Endothelial cell of umbilical vein (primary cell): Measurements from ENCODE around the gene PIP5K1C. TPM values are rescaled to one million over a fixed set of nuclear protein-coding genes. Genes with fewer than 3 reads are reported as not detected.

Experiments
- BruUV-seq: library from RNA; stranded (reverse); fragments of 400-500 nt; replicated peaks from 2 replicates; lab custom pipeline; 2021; lab: Mats Ljungman, UMichigan
- CTCF ChIA-PET: fragments of 300-600, 350-600 bp; sonication (Branson Sonifier 250); formaldehyde crosslinking; loops from one replicate; lab custom pipeline; 2021; ENCODE audit warnings: antibody characterized with exemption, inconsistent platforms; lab: Charles Lee
- POLR2A ChIA-PET: fragments of 300-600, 350-600 bp; sonication (Branson Sonifier 250); formaldehyde crosslinking; loops from one replicate; lab custom pipeline; 2021; ENCODE audit warnings: antibody characterized with exemption, inconsistent platforms; lab: Charles Lee
- DNase-seq: peaks from one replicate; pipeline ENCODE4 v3.0.0-alpha.2; 2011; ENCODE audit warnings: low read depth, low spot score
- FAIRE-seq: peaks from 2 replicates; lab custom pipeline; 2011; peaks lifted over from hg19 to GRCh38; lab: Jason Lieb, UNC
- H2AFZ ChIP-seq: 2 replicates; pipeline ENCODE4 v1.6.0; 2012; ENCODE audit warnings: low read depth, low read length, control low read depth, inconsistent platforms
- H3K27ac ChIP-seq: 2 replicates; pipeline ENCODE4 v1.5.1; 2011; ENCODE audit warnings: low read depth, mild to moderate bottlenecking, control low read depth, low read length, moderate library complexity; ENCODE audit not compliant: insufficient read depth
- H3K27me3 ChIP-seq, 2 experiments: 2 replicates each; pipeline versions ENCODE4 v1.6.0 to v1.6.1; 2011; ENCODE audit warnings: low read length in 2 of 2, mixed read lengths in 1 of 2; ENCODE audit not compliant: control insufficient read depth in 2 of 2, insufficient read depth in 2 of 2
- H3K36me3 ChIP-seq, 2 experiments: 2 replicates in 1 of 2; 3 replicates in 1 of 2; pipeline ENCODE4 v1.5.1; 2011; ENCODE audit warnings: low read length in 2 of 2, mild to moderate bottlenecking in 1 of 2, moderate library complexity in 1 of 2; ENCODE audit not compliant: control insufficient read depth in 2 of 2, insufficient read depth in 2 of 2; ENCODE audit errors: extremely low read depth in 1 of 2
- H3K4me1 ChIP-seq: 3 replicates; pipeline ENCODE4 v1.5.1; 2011; ENCODE audit warnings: mild to moderate bottlenecking, low read length; ENCODE audit not compliant: control insufficient read depth, insufficient read depth; ENCODE audit errors: extremely low read depth
- H3K4me2 ChIP-seq: 2 replicates; pipeline ENCODE4 v1.6.1; 2011; ENCODE audit warnings: low read length, control low read depth, mixed read lengths; ENCODE audit not compliant: insufficient read depth
- H3K4me3 ChIP-seq, 3 experiments: fragments of 200-600 bp in 1 of 3; sonication (generic), shearing (Covaris generic) in 1 of 3; replicated peaks in 1 of 3; 2 replicates each; pipeline ENCODE4 v1.5.1; 2011 to 2016; ENCODE audit warnings: control low read depth in 3 of 3, low read length in 3 of 3, mild to moderate bottlenecking in 2 of 3, inconsistent platforms in 1 of 3, low read depth in 1 of 3, moderate library complexity in 1 of 3; ENCODE audit not compliant: insufficient read depth in 1 of 3
- H3K79me2 ChIP-seq: 2 replicates; pipeline ENCODE4 v1.6.0; 2012; ENCODE audit warnings: low read length, inconsistent platforms; ENCODE audit not compliant: control insufficient read depth, insufficient read depth
- H3K9ac ChIP-seq: replicated peaks from 2 replicates; pipeline ENCODE3; 2011; ENCODE audit warnings: low read length, control low read depth; ENCODE audit not compliant: insufficient read depth; ENCODE audit errors: extremely low read depth
- H3K9me1 ChIP-seq: replicated peaks from 3 replicates; pipeline ENCODE4 v1.6.0; 2011; ENCODE audit warnings: mild to moderate bottlenecking, low read length; ENCODE audit not compliant: control insufficient read depth, insufficient read depth; ENCODE audit errors: extremely low read depth
- H3K9me3 ChIP-seq: replicated peaks from 2 replicates; pipeline ENCODE4 v1.5.1; 2012; ENCODE audit warnings: low read length, inconsistent platforms; ENCODE audit not compliant: control insufficient read depth, insufficient read depth
- H4K20me1 ChIP-seq: replicated peaks from 2 replicates; pipeline ENCODE3; 2011; ENCODE audit warnings: mild to moderate bottlenecking, low read length; ENCODE audit not compliant: control insufficient read depth, insufficient read depth; ENCODE audit errors: extremely low read depth
- CTCF ChIP-seq, 2 donors: IDR thresholded peaks; 1 replicate in 1 of 2; 2 replicates in 1 of 2; pipeline ENCODE4 v1.5.1; 2011; ENCODE audit warnings: low read length in 2 of 2, mild to moderate bottlenecking in 2 of 2, moderate library complexity in 2 of 2, control low read depth in 1 of 2, inconsistent platforms in 1 of 2, low read depth in 1 of 2; ENCODE audit not compliant: insufficient read depth in 1 of 2; ENCODE audit errors: extremely low read depth in 1 of 2
- EZH2 ChIP-seq: IDR thresholded peaks from 2 replicates; pipeline ENCODE4 v1.6.1; 2012; ENCODE audit warnings: borderline replicate concordance, low read depth, mild to moderate bottlenecking, moderate library complexity, low read length, inconsistent platforms; ENCODE audit not compliant: severe bottlenecking
- FOS ChIP-seq: IDR thresholded peaks from 2 replicates; pipeline ENCODE4 v1.6.1; 2011; ENCODE audit warnings: mild to moderate bottlenecking, low read length, moderate library complexity, borderline replicate concordance; ENCODE audit not compliant: insufficient read depth
- GATA2 ChIP-seq: IDR thresholded peaks from 2 replicates; pipeline ENCODE4 v1.7.0; 2011; ENCODE audit warnings: low read depth, mild to moderate bottlenecking, moderate library complexity, mixed read lengths, low read length; ENCODE audit not compliant: insufficient read length, insufficient read depth
- JUN ChIP-seq: IDR thresholded peaks from 2 replicates; pipeline ENCODE4 v1.6.1; 2011; ENCODE audit warnings: borderline replicate concordance, low read depth; ENCODE audit not compliant: insufficient read length, insufficient read depth
- MAX ChIP-seq: IDR thresholded peaks from 2 replicates; pipeline ENCODE4 v1.6.1; 2011; ENCODE audit not compliant: insufficient read depth, insufficient read length
- MYC ChIP-seq: IDR thresholded peaks from one replicate; pipeline ENCODE4 v1.6.1; 2011; ENCODE audit warnings: mild to moderate bottlenecking, low read depth, low read length
- POLR2A ChIP-seq: IDR thresholded peaks from 2 replicates; pipeline ENCODE4 v1.6.1; 2012; ENCODE audit warnings: low read depth, mild to moderate bottlenecking, control low read depth, low read length
- dilution Hi-C: fragments of 300-500 bp; cut with MboI; formaldehyde crosslinking; loops from one replicate; pipeline ENCODE4 v1.15.0; 2019; ENCODE audit warnings: low sequenced_read_pairs; ENCODE audit not compliant: extremely low pct_ligation_motif_present
- intact Hi-C: fragments of 100-400 bp; cut with micrococcal nuclease; formaldehyde crosslinking; loops from one replicate; pipeline ENCODE4 v1.10.0; 2022
- polyA plus RNA-seq, 4 experiments: library from polyadenylated mRNA; depleted of rRNA in 3 of 4; stranded (reverse) in 3 of 4; unstranded in 1 of 4; fragments of >200 nt; gene quantifications; 2 replicates each; pipeline versions ENCODE4 v1.2.1 to v1.2.3, GENCODE V29; 2011 to 2012; ENCODE audit warnings: missing spikeins in 1 of 4
- total RNA-seq: library from RNA; stranded (reverse); gene quantifications from 2 replicates; pipeline ENCODE4 v1.2.3, GENCODE V29; 2021

Gene PIP5K1C
- total and polyA plus RNA-seq, 2 donors (not counting 3 experiments of a cell fraction or from before 2014, with no cell fraction given): 31.6 to 79.5 TPM

- no peak for TF ChIP-seq POLR2A
- TF ChIP-seq CTCF (IDR thresholded peaks at IDR 0.05; ENCODE audit: extremely low read depth in 1 of 2, insufficient read depth in 1 of 2, low read depth in 1 of 2, low read length in 2 of 2): no peak
- no peak for TF ChIP-seq EZH2
- TF ChIP-seq GATA2: no peak
- TF ChIP-seq JUN: no peak
- no peak for TF ChIP-seq MAX
- TF ChIP-seq FOS: no peak
- TF ChIP-seq MYC: no peak
- Histone ChIP-seq H3K27ac (no peak overlapping the region), H3K9ac (no peak overlapping the region), H3K9me1 (no peaks in the 10 kb centered on the region), H3K4me2 (no peak overlapping the region), H3K36me3 (peaks cover 0 to 59% of the 10 kb centered on the region in 2 experiments), H3K4me1 (no peaks in the 10 kb centered on the region), H4K20me1 (no peaks in the 10 kb centered on the region), H3K27me3 (no peaks in the 10 kb centered on the region), H3K9me3 (no peaks in the 10 kb centered on the region), H2AFZ (no peak overlapping the region), H3K4me3 (no peak overlapping the region), H3K79me2 (no peaks in the 10 kb centered on the region)
- BruUV-seq: no TSS peak
- intact Hi-C loops (no loop called here), dilution Hi-C loops (no loop called here)
- DNase-seq (no peak), FAIRE-seq (no peak)
- ChIA-PET POLR2A (no interaction called here), CTCF (no interaction called here)
These were observed 50.4 kb downstream of the PIP5K1C start for GRCh38 chr19:3649888-3650287.
